ENCODE results near the gene EFNA2. TPM values are rescaled to one million over a fixed set of nuclear protein-coding genes. Genes with fewer than 3 reads are reported as not detected.
A peak's percentile ranks its signal among the peaks of the same experiment; 100 is the strongest.

Gene EFNA2
- total RNA-seq, 6 experiments from 2014 or later = 4.2 to 10.3 (median 5.6) TPM

DNA sequence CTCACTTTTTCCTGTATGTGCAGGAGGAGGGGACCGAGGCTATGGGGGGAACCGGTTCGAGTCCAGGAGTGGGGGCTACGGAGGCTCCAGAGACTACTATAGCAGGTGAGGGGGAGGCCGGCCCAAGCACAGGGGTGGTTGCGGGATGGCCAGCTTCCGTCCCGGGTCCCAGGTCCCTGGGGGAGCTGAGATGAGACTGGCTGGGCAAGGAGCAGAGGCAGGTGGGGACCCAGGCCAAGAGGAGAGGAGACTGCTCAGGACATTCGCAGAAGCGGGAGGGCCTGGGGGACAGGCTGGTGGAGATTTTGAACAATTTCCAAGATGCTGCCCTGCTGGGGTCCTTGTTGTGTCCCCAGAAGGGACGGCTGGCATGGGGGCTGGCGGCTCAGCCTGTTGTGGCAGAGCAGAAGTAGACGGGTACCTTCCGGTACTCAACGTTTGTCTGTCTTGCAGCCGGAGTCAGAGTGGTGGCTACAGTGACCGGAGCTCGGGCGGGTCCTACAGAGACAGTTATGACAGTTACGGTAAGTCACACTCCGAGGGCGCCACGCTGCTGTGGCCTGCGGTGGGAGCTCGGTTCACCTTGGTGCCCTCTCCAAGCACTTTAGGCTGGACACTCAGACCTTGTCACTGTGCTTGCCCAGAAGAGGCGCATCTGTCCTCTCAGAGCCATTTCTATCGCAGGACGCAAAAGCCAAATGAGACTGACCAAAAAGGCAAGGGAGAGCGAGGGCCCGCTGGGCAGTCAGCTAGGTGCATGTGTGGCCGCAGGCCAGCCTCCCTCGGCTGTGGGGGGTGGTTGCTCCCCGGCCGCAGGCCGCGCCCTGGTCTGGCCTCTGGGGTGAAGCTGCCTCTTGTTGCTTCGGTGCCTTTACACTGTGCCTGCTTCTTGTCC is 13.9 kb upstream of the EFNA2 start:
- ATAC-seq (no peak), DNase-seq (peak in 1 of 3 donors; percentile 46)
- H3K27me3 ChIP-seq = no peaks in the 10 kb centered on the region
- H3K9me3 ChIP-seq = no peaks in the 10 kb centered on the region
- peaks cover 0 to 74% (median 30%) of the 10 kb centered on the region in 4 donors for H3K4me1 ChIP-seq
- intact Hi-C loops (cut with DNase I) = no loop called here
- no peak overlapping the region for H3K27ac ChIP-seq
- peaks cover 10 to 43% (median 27%) of the 10 kb centered on the region in 4 donors for H3K36me3 ChIP-seq
- peak overlapping the region in 1 of 3 donors; percentile 55 for H3K4me3 ChIP-seq
- no peak for TF ChIP-seq POLR2A (IDR thresholded peaks at IDR 0.05)
- no peak for TF ChIP-seq CTCF (IDR thresholded peaks at IDR 0.05)
- WGBS (ENCODE audit: insufficient coverage, low coverage, low lambda C conversion rate, missing lambda C conversion rate) = 43% methylated on average over 4 of the region's 37 CpGs

DNA sequence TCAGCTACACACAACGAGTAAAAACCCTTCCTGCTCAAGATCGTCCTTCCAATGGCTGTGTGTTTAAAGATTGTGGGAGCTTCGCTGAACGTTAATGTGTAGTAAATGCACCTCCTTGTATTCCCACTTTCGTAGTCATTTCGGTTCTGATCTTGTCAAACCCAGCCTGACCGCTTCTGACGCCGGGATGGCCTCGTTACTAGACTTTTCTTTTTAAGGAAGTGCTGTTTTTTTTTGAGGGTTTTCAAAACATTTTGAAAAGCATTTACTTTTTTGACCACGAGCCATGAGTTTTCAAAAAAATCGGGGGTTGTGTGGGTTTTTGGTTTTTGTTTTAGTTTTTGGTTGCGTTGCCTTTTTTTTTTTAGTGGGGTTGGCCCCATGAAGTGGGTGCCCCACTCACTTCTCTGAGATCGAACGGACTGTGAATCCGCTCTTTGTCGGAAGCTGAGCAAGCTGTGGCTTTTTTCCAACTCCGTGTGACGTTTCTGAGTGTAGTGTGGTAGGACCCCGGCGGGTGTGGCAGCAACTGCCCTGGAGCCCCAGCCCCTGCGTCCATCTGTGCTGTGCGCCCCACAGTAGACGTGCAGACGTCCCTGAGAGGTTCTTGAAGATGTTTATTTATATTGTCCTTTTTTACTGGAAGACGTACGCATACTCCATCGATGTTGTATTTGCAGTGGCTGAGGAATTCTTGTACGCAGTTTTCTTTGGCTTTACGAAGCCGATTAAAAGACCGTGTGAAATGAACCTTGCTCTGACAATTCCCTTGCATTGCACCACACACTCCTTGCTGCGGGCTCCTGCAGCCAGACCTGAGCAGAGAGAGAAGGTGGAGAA is 13.0 kb upstream of the EFNA2 start:
- H3K4me1 ChIP-seq = peaks cover 0 to 65% (median 30%) of the 10 kb centered on the region in 4 donors
- no peaks in the 10 kb centered on the region for H3K27me3 ChIP-seq
- no peaks in the 10 kb centered on the region for H3K9me3 ChIP-seq
- peak overlapping the region in 2 of 3 donors; percentile 15 to 30 for H3K27ac ChIP-seq
- 53% methylated on average over 30 of the region's 33 CpGs for WGBS (ENCODE audit: insufficient coverage, low coverage, low lambda C conversion rate, missing lambda C conversion rate)
- peaks cover 10 to 43% (median 27%) of the 10 kb centered on the region in 4 donors for H3K36me3 ChIP-seq
- intact Hi-C loops (cut with DNase I) = no loop called here
- no peak for ATAC-seq
- no peak overlapping the region for H3K4me3 ChIP-seq
- TF ChIP-seq POLR2A (IDR thresholded peaks at IDR 0.05) = no peak
- no peak for TF ChIP-seq CTCF (IDR thresholded peaks at IDR 0.05)
- no peak for DNase-seq

GRCh38 chr19:1273263-1274041 is 12.2 kb upstream of the EFNA2 start:
- H3K4me1 ChIP-seq = peaks cover 0 to 64% (median 27%) of the 10 kb centered on the region in 4 donors
- ATAC-seq (peak in 2 of 4 donors; percentile 1 to 3), DNase-seq (peak; percentile 60 to 88 (median 84))
- no peak overlapping the region for H3K4me3 ChIP-seq
- intact Hi-C loops (cut with DNase I) = no loop called here
- WGBS (ENCODE audit: insufficient coverage, low coverage, low lambda C conversion rate, missing lambda C conversion rate) = 67% methylated on average over 8 of the region's 25 CpGs
- no peak for TF ChIP-seq CTCF (IDR thresholded peaks at IDR 0.05)
- TF ChIP-seq POLR2A (IDR thresholded peaks at IDR 0.05) = peak; percentile 29
- H3K36me3 ChIP-seq = peaks cover 10 to 43% (median 27%) of the 10 kb centered on the region in 4 donors
- no peaks in the 10 kb centered on the region for H3K9me3 ChIP-seq
- H3K27ac ChIP-seq = peak overlapping the region in 2 of 3 donors; percentile 15 to 30
- no peaks in the 10 kb centered on the region for H3K27me3 ChIP-seq
